DOHH2 (cell line): Measurements from ENCODE around the gene OSBPL2.
A peak's percentile ranks its signal among the peaks of the same experiment; 100 is the strongest.

Experiments used
- H3F3A ChIP-seq: fragments of 200-600 bp; sonication (generic), shearing (Covaris generic); 2 replicates; pipeline ENCODE4 v1.6.0; 2016; ENCODE audit warnings: antibody characterized with exemption, mild to moderate bottlenecking; ENCODE audit not compliant: control insufficient read depth, insufficient read depth
- H3K27ac ChIP-seq: fragments of 200-600 bp; sonication (generic); 2 replicates; pipeline ENCODE4 v1.5.1; 2014; ENCODE audit warnings: low read depth, mild to moderate bottlenecking, low read length, moderate library complexity
- H3K27me3 ChIP-seq: fragments of 200-600 bp; sonication (generic); 2 replicates; pipeline ENCODE4 v1.6.1; 2014; ENCODE audit warnings: mild to moderate bottlenecking, low read length, mixed read lengths; ENCODE audit not compliant: control insufficient read depth
- H3K36me3 ChIP-seq: fragments of 200-600 bp; sonication (generic); 2 replicates; pipeline ENCODE4 v1.6.1; 2014; ENCODE audit warnings: mild to moderate bottlenecking, low read length, moderate library complexity, mixed read lengths; ENCODE audit not compliant: control insufficient read depth
- H3K4me1 ChIP-seq: fragments of 200-600 bp; sonication (generic); 2 replicates; pipeline ENCODE4 v1.6.1; 2014; ENCODE audit warnings: mild to moderate bottlenecking, low read length, mixed read lengths; ENCODE audit not compliant: control insufficient read depth
- H3K4me2 ChIP-seq: fragments of 200-600 bp; sonication (generic); 2 replicates; pipeline ENCODE4 v1.6.0; 2014; ENCODE audit warnings: mild to moderate bottlenecking, low read length, moderate library complexity
- H3K4me3 ChIP-seq: fragments of 200-600 bp; sonication (generic); 2 replicates; pipeline ENCODE4 v1.5.1; 2014; ENCODE audit warnings: mild to moderate bottlenecking, low read length, mixed read lengths
- H3K79me2 ChIP-seq: fragments of 200-600 bp; sonication (generic); 2 replicates; pipeline ENCODE4 v1.6.1; 2014; ENCODE audit warnings: mild to moderate bottlenecking, low read length, mixed read lengths; ENCODE audit not compliant: control insufficient read depth
- H3K9me2 ChIP-seq: fragments of 200-600 bp; sonication (generic); replicated peaks from 2 replicates; pipeline ENCODE4 v1.6.1; 2014; ENCODE audit warnings: mild to moderate bottlenecking, low read length, mixed read lengths; ENCODE audit not compliant: control insufficient read depth
- H3K9me3 ChIP-seq: fragments of 200-600 bp; sonication (generic); 2 replicates; pipeline ENCODE4 v1.6.1; 2014; ENCODE audit warnings: antibody characterized with exemption, low read length, mixed read lengths; ENCODE audit not compliant: control insufficient read depth, insufficient read depth
- H4K20me1 ChIP-seq: fragments of 200-600 bp; sonication (generic); 2 replicates; pipeline ENCODE4 v1.6.0; 2014; ENCODE audit warnings: low read depth, mild to moderate bottlenecking, antibody characterized with exemption, low read length, moderate library complexity; ENCODE audit not compliant: control insufficient read depth, insufficient read depth
- CTCF ChIP-seq: fragments of 200-600 bp; sonication (generic); IDR thresholded peaks from one replicate; pipeline ENCODE4 v1.5.1; 2014; ENCODE audit warnings: antibody characterized with exemption, mild to moderate bottlenecking, low read depth, low read length; ENCODE audit not compliant: poor library complexity, severe bottlenecking
- EZH2phosphoT487 ChIP-seq: fragments of 200-600 bp; sonication (generic); IDR thresholded peaks from 2 replicates; pipeline ENCODE4 v1.6.1; 2017; ENCODE audit warnings: borderline replicate concordance, mild to moderate bottlenecking, antibody characterized with exemption, low read length, moderate library complexity, mixed read lengths

Gene OSBPL2

GRCh38 chr20:62338294-62338620 is 99.9 kb downstream of the OSBPL2 start:
- Histone ChIP-seq H3K9me3 (peaks cover 5% of the 10 kb centered on the region; the same call in 1 of the 2 replicates), H3K4me1 (peaks cover 57% of the 10 kb centered on the region), H3K4me2 (peak overlapping the region; percentile 99), H3K27me3 (no peaks in the 10 kb centered on the region), H3K36me3 (peaks cover 26% of the 10 kb centered on the region), H3F3A (peaks cover 43% of the 10 kb centered on the region), H3K4me3 (peak overlapping the region; percentile 83), H3K27ac (peak overlapping the region; percentile 100), H3K79me2 (0 out of 2 replicates have a peak, but pooled peaks cover 4% of the 10 kb centered on the region), H4K20me1 (no peaks in the 10 kb centered on the region), H3K9me2 (no peaks in the 10 kb centered on the region)
- no peak for TF ChIP-seq CTCF
- no peak for TF ChIP-seq EZH2phosphoT487

DNA sequence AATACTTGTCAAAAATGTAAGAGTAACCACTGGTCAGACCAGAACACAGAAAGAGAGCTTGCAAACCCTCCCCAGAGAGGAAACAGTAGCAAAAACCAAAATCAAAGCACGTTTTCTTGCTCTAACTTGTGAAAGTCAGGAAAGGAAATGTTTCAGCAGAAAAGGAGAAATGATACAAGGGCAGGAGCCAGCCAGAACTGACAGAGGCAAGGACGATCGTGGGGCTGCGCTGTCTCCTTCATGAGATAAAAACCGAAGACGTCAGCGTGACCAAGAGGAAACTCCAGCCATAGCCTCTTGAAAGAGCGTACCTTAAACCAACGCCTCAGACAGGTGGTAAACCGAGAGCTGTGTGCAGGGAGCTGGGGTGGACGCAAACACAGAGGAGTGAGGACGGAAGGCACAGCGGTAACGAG is 101.3 kb downstream of the OSBPL2 start:
- no peaks in the 10 kb centered on the region for H3K27me3 ChIP-seq
- peak overlapping the region; percentile 99 for H3K4me2 ChIP-seq
- H4K20me1 ChIP-seq, result no peaks in the 10 kb centered on the region
- no peaks in the 10 kb centered on the region for H3K9me2 ChIP-seq
- peaks cover 43% of the 10 kb centered on the region for H3F3A ChIP-seq
- 0 out of 2 replicates have a peak, but pooled peaks cover 4% of the 10 kb centered on the region for H3K79me2 ChIP-seq
- peaks cover 26% of the 10 kb centered on the region for H3K36me3 ChIP-seq
- peak overlapping the region; percentile 83 for H3K4me3 ChIP-seq
- H3K27ac ChIP-seq, result peak overlapping the region; percentile 100
- no peak for TF ChIP-seq CTCF
- H3K9me3 ChIP-seq, result peaks cover 5% of the 10 kb centered on the region; the same call in 1 of the 2 replicates
- H3K4me1 ChIP-seq, result peaks cover 67% of the 10 kb centered on the region

DNA sequence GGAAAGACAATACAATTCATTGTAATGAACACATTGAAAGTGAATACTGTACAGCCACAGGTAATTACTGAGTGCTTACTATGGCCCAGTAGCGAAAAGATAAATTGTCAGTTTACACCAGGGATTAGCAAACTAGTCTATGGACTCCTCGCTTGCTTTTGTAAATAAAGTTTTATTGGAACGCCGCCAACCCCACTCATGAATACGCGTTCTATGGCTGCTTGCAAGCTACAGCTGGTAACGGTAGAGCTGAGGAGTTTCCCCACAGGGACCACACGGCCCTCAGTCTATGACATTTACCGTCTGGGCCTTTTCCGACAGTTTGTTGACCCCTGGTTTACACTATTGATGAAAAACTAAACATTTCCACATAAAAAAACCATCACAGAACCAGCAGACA is 104.6 kb downstream of the OSBPL2 start:
- Histone ChIP-seq H3K36me3 (peaks cover 17% of the 10 kb centered on the region), H3K4me2 (no peak overlapping the region), H3K9me2 (no peaks in the 10 kb centered on the region), H3F3A (peaks cover 36% of the 10 kb centered on the region), H3K27ac (no peak overlapping the region), H3K4me1 (peaks cover 56% of the 10 kb centered on the region), H3K9me3 (peaks cover 5% of the 10 kb centered on the region; the same call in 1 of the 2 replicates), H3K27me3 (no peaks in the 10 kb centered on the region), H4K20me1 (no peaks in the 10 kb centered on the region), H3K4me3 (no peak overlapping the region), H3K79me2 (0 out of 2 replicates have a peak, but pooled peaks cover 4% of the 10 kb centered on the region)
- TF ChIP-seq EZH2phosphoT487 (no peak), CTCF (no peak)
